ENCODE measurements around the gene XAGE2.
"Not testable (repeated sequence)": the region's sequence is repeated elsewhere in the genome, so short reads cannot be mapped to it uniquely, and the experiment has no call there.

Gene XAGE2

GRCh38 chrX:52368368-52369055 is at the start of gene XAGE2:
XAGE2 (plus strand) TSS chrX:52369021; CDS start chrX:52370015, 994 bp downstream.
- no peak for DNase-seq (ENCODE audit: low read depth in 1 of 2, low spot score in 1 of 2)

GRCh38 chrX:52337410-52337809 is 31.4 kb upstream of the XAGE2 start:
- DNase-seq (ENCODE audit: low read depth in 1 of 2, low spot score in 1 of 2): no peak

GRCh38 chrX:52341493-52341892 is 27.3 kb upstream of the XAGE2 start:
- no peak for DNase-seq (ENCODE audit: low read depth in 1 of 2, low spot score in 1 of 2)

- DNase-seq (ENCODE audit: low read depth in 1 of 2, low spot score in 1 of 2): not testable (repeated sequence)
These were observed 25.7 kb upstream of the XAGE2 start for GRCh38 chrX:52343131-52343530.

- peak; percentile 16 to 24 for DNase-seq (ENCODE audit: low read depth in 1 of 2, low spot score in 1 of 2)
These were observed 23.4 kb upstream of the XAGE2 start for GRCh38 chrX:52345402-52345801.

GRCh38 chrX:52346174-52347165 is 22.4 kb upstream of the XAGE2 start:
- DNase-seq (ENCODE audit: low read depth in 1 of 2, low spot score in 1 of 2): no peak

- no peak for DNase-seq (ENCODE audit: low read depth in 1 of 2, low spot score in 1 of 2)
These were observed 19.1 kb upstream of the XAGE2 start for GRCh38 chrX:52349681-52350080.

GRCh38 chrX:52352551-52352950 is 16.3 kb upstream of the XAGE2 start:
- no peak for DNase-seq (ENCODE audit: low read depth in 1 of 2, low spot score in 1 of 2)

- DNase-seq (ENCODE audit: low read depth in 1 of 2, low spot score in 1 of 2): no peak
These were observed 15.0 kb upstream of the XAGE2 start for GRCh38 chrX:52353838-52354237.

GRCh38 chrX:52355108-52355507 is 13.7 kb upstream of the XAGE2 start:
- DNase-seq (ENCODE audit: low read depth in 1 of 2, low spot score in 1 of 2): no peak

- DNase-seq (ENCODE audit: low read depth in 1 of 2, low spot score in 1 of 2): no peak
These were observed 9.1 kb upstream of the XAGE2 start for GRCh38 chrX:52359614-52360232.

- DNase-seq (ENCODE audit: low read depth in 1 of 2, low spot score in 1 of 2): no peak
These were observed 6.9 kb upstream of the XAGE2 start for GRCh38 chrX:52361941-52362340.

GRCh38 chrX:52363247-52363883 is 5.5 kb upstream of the XAGE2 start:
- DNase-seq (ENCODE audit: low read depth in 1 of 2, low spot score in 1 of 2): no peak

- no peak for DNase-seq (ENCODE audit: low read depth in 1 of 2, low spot score in 1 of 2)
These were observed 10.0 kb downstream of the XAGE2 start for GRCh38 chrX:52378870-52379269.

GRCh38 chrX:52380993-52381392 is 12.2 kb downstream of the XAGE2 start:
- DNase-seq (ENCODE audit: low read depth in 1 of 2, low spot score in 1 of 2): no peak

- DNase-seq (ENCODE audit: low read depth in 1 of 2, low spot score in 1 of 2): no peak
These were observed 41.9 kb downstream of the XAGE2 start for GRCh38 chrX:52410439-52411394.

- DNase-seq (ENCODE audit: low read depth in 1 of 2, low spot score in 1 of 2): no peak
These were observed 46.5 kb downstream of the XAGE2 start for GRCh38 chrX:52415304-52415703.

- DNase-seq (ENCODE audit: low read depth in 1 of 2, low spot score in 1 of 2): no peak
These were observed 48.0 kb downstream of the XAGE2 start for GRCh38 chrX:52416816-52417215.

GRCh38 chrX:52420824-52421443 is 52.1 kb downstream of the XAGE2 start:
- DNase-seq (ENCODE audit: low read depth in 1 of 2, low spot score in 1 of 2): no peak

GRCh38 chrX:52422884-52423283 is 54.1 kb downstream of the XAGE2 start:
- no peak for DNase-seq (ENCODE audit: low read depth in 1 of 2, low spot score in 1 of 2)

Data from activated CD4-positive, alpha-beta T cell treated with anti-CD3 and anti-CD28 coated beads, Interleukin-2, amount 50 U/mL, for 24 hours (primary cell).